K562 (cell line): ENCODE results near the gene FAM181B. TPM values are rescaled to one million over a fixed set of nuclear protein-coding genes. Genes with fewer than 3 reads are reported as not detected.
A peak's percentile ranks its signal among the peaks of the same experiment; 100 is the strongest.

Source experiments
- ARID2 ChIP-seq: fragments of 450-650 bp; IDR thresholded peaks from 2 replicates; pipeline ENCODE4 v1.6.1; 2017; ENCODE audit warnings: antibody characterized with exemption, mild to moderate bottlenecking
- C11orf30 ChIP-seq: fragments of 450-650 bp; IDR thresholded peaks from 2 replicates; pipeline ENCODE4 v1.6.1; 2016; ENCODE audit warnings: low read depth, mild to moderate bottlenecking
- CC2D1A ChIP-seq: fragments of 450-650 bp; IDR thresholded peaks from 2 replicates; pipeline ENCODE4 v1.6.1; 2017; ENCODE audit warnings: mild to moderate bottlenecking
- FIP1L1 ChIP-seq: fragments of 200-400 bp; formaldehyde crosslinking; IDR thresholded peaks from 2 replicates; pipeline ENCODE4 v1.6.1; 2018; ENCODE audit warnings: mild to moderate bottlenecking, low read depth, low read length; ENCODE audit not compliant: poor library complexity, severe bottlenecking
- HNRNPH1 ChIP-seq: fragments of 200-400 bp; formaldehyde crosslinking; optimal IDR thresholded peaks from 2 replicates; pipeline ENCODE3; 2017; ENCODE audit warnings: low read depth, mild to moderate bottlenecking, low read length, moderate library complexity
- HNRNPL ChIP-seq: fragments of 200-400 bp; formaldehyde crosslinking; IDR thresholded peaks from 2 replicates; pipeline ENCODE4 v1.6.1; 2017; ENCODE audit warnings: low read depth, mild to moderate bottlenecking, low read length
- MAFG ChIP-seq: fragments of 450-650 bp; conservative IDR thresholded peaks from 2 replicates; pipeline ENCODE4 v1.6.1; 2016; ENCODE audit warnings: missing genetic modification characterization, missing compliant biosample characterization
- NEUROD1 ChIP-seq: fragments of 150-350 bp; IDR thresholded peaks from 2 replicates; pipeline ENCODE4 v1.6.1; 2014; ENCODE audit warnings: borderline replicate concordance, low read length, low read depth; ENCODE audit not compliant: partially characterized antibody
- RFX5 ChIP-seq: IDR thresholded peaks from 2 replicates; pipeline ENCODE4 v1.6.1; 2011; ENCODE audit warnings: low read depth, mild to moderate bottlenecking, improper control_type of control experiment, low read length
- SMC3 ChIP-seq: conservative IDR thresholded peaks from 2 replicates; pipeline ENCODE4 v1.6.1; 2011; ENCODE audit warnings: low read depth, low read length, improper control_type of control experiment; ENCODE audit not compliant: insufficient read depth
- TOE1 ChIP-seq, 2 experiments: fragments of 450-650 bp in 1 of 2; sonication (generic) in 1 of 2; formaldehyde crosslinking in 1 of 2; IDR thresholded peaks; 2 replicates each; pipeline versions ENCODE4 v1.7.1 to v1.8.0; 2016 to 2022; ENCODE audit warnings: borderline replicate concordance in 2 of 2, mild to moderate bottlenecking in 2 of 2, antibody characterized with exemption in 1 of 2, inconsistent platforms in 1 of 2, low read depth in 1 of 2, missing genetic modification reagents in 1 of 2, moderate library complexity in 1 of 2
- ZFX ChIP-seq: sonication (generic); formaldehyde crosslinking; IDR thresholded peaks from 2 replicates; pipeline ENCODE4 v1.8.0; 2022; ENCODE audit warnings: mild to moderate bottlenecking, missing genetic modification reagents, moderate library complexity
- ZNF316 ChIP-seq: fragments of 450-650 bp; IDR thresholded peaks from 2 replicates; pipeline ENCODE4 v1.6.1; 2016
- polyA plus RNA-seq, 8 experiments: library from polyadenylated mRNA; depleted of rRNA in 4 of 8; stranded (reverse) in 5 of 8; unstranded in 3 of 8; fragments of >200 nt; fragmentation: Nextera tagmentation in 2 of 8; fragmentation: Illumina TruSeq in 1 of 8; extraction: Ambion mirVana in 2 of 8; extraction: Trizol in 1 of 8; gene quantifications; 2 replicates each; pipeline versions ENCODE4 v1.2.1 to v1.2.3, GENCODE V29; 2011 to 2014; ENCODE audit warnings: inconsistent platforms in 1 of 8, missing spikeins in 1 of 8
- total RNA-seq, 7 experiments: library from RNA; depleted of rRNA in 6 of 7; stranded (reverse); fragments of >200 nt in 6 of 7; fragmentation: Illumina TruSeq in 2 of 7; extraction: Trizol in 2 of 7; gene quantifications; 2 replicates each; pipeline versions ENCODE4 v1.2.1 to v1.2.3, GENCODE V29; 2011 to 2021; ENCODE audit warnings: low replicate concordance in 1 of 7
- TF ChIP-seq, protein P1 (sequence below), 3 experiments: IDR thresholded peaks in 2 of 3; conservative IDR thresholded peaks in 1 of 3; 2 replicates each; pipeline ENCODE4 v1.5.1; 2011 to 2012; ENCODE audit warnings: low read length in 3 of 3, mild to moderate bottlenecking in 3 of 3, control low read depth in 2 of 3, improper control_type of control experiment in 1 of 3, inconsistent platforms in 1 of 3, low read depth in 1 of 3, mixed read lengths in 1 of 3, moderate library complexity in 1 of 3; ENCODE audit not compliant: insufficient read depth in 2 of 3
- TF ChIP-seq, protein P2 (sequence below): fragments of 450-650 bp; formaldehyde crosslinking; IDR thresholded peaks from 2 replicates; pipeline ENCODE4 v1.4.0; 2022; ENCODE audit warnings: missing genetic modification characterization
- TF ChIP-seq, protein P3 (sequence below): sonication (generic); formaldehyde crosslinking; IDR thresholded peaks from 2 replicates; pipeline ENCODE4 v1.8.0; 2023; ENCODE audit warnings: mild to moderate bottlenecking, missing genetic modification reagents
- TF ChIP-seq, protein P4 (sequence below): sonication (generic); formaldehyde crosslinking; IDR thresholded peaks from 2 replicates; pipeline ENCODE4 v1.8.0; 2022; ENCODE audit warnings: mild to moderate bottlenecking, missing genetic modification reagents

Gene FAM181B
- total and polyA plus RNA-seq, 9 of the 15 experiments (the other 6 are each of a cell fraction or from before 2014, with no cell fraction given), result 0.01 TPM; not detected in 8

DNA sequence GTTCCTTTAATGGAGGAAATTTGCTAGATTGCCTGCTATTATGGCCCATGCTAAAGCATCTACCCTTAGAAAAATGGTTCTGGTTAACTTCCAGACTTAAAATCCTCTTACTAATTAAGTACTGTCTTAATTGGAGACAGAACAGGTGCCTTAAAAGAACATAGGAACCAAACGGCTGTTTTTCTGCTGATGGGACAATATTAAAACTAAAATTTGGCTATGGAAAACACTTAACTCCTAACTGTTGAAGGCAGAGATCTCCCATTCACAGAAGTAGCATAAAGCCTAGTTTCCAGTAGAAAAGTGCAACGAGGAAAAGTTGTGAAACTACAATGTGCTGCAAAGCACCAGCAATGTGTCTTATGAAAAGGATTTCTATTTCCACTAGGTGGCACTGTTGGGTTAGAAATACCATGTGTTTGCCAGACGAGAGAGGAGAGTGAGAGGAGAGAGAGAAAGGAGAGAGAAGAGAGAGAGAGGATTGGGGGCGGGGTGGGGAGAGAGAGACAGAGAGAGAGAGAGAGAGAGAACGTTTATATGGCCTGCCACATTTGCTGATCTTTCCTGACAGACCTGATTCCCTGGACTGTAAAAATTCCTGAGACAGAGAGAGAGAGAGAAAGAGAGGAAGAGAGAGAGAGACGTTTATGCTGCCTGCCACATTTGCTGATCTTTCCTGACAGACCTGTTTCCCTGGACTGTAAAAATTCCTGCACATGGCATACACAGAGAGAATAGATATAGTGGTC lies 51.5 kb downstream of the FAM181B start (continued):
- TF ChIP-seq, protein P1, sequence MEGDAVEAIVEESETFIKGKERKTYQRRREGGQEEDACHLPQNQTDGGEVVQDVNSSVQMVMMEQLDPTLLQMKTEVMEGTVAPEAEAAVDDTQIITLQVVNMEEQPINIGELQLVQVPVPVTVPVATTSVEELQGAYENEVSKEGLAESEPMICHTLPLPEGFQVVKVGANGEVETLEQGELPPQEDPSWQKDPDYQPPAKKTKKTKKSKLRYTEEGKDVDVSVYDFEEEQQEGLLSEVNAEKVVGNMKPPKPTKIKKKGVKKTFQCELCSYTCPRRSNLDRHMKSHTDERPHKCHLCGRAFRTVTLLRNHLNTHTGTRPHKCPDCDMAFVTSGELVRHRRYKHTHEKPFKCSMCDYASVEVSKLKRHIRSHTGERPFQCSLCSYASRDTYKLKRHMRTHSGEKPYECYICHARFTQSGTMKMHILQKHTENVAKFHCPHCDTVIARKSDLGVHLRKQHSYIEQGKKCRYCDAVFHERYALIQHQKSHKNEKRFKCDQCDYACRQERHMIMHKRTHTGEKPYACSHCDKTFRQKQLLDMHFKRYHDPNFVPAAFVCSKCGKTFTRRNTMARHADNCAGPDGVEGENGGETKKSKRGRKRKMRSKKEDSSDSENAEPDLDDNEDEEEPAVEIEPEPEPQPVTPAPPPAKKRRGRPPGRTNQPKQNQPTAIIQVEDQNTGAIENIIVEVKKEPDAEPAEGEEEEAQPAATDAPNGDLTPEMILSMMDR (IDR thresholded peaks at IDR 0.05 in 2 of 3, conservative IDR thresholded peaks at IDR 0.05 in 1 of 3; ENCODE audit: insufficient read depth in 2 of 3, low read depth in 1 of 3, low read length in 3 of 3), result peak; percentile 56 to 71 (median 59); a peak in 5 of 6 replicates
- TF ChIP-seq, protein P2, sequence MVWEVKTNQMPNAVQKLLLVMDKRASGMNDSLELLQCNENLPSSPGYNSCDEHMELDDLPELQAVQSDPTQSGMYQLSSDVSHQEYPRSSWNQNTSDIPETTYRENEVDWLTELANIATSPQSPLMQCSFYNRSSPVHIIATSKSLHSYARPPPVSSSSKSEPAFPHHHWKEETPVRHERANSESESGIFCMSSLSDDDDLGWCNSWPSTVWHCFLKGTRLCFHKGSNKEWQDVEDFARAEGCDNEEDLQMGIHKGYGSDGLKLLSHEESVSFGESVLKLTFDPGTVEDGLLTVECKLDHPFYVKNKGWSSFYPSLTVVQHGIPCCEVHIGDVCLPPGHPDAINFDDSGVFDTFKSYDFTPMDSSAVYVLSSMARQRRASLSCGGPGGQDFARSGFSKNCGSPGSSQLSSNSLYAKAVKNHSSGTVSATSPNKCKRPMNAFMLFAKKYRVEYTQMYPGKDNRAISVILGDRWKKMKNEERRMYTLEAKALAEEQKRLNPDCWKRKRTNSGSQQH (CRISPR knock-in tag), result no peak
- TF ChIP-seq C11orf30 (peak; percentile 62; the same call in 1 of the 2 replicates), ZNF316 (peak; percentile 76), ARID2 (0 out of 2 replicates have a peak, but pooled peaks have one; percentile 18), CC2D1A (0 out of 2 replicates have a peak, but pooled peaks have one; percentile 31), RFX5 (no peak), NEUROD1 (peak; percentile 23), HNRNPH1 (no peak), ZFX (CRISPR knock-in tag) (no peak), HNRNPL (no peak), FIP1L1 (no peak), MAFG (peak; percentile 56), TOE1 (IDR thresholded peaks at IDR 0.05; ENCODE audit: borderline replicate concordance) (0 out of 2 replicates have a peak, but pooled peaks have one; percentile 20), TOE1 (CRISPR knock-in tag; IDR thresholded peaks at IDR 0.05; ENCODE audit: borderline replicate concordance, low read depth) (no peak), SMC3 (peak; percentile 53; the same call in 1 of the 2 replicates)
- TF ChIP-seq, protein P3, sequence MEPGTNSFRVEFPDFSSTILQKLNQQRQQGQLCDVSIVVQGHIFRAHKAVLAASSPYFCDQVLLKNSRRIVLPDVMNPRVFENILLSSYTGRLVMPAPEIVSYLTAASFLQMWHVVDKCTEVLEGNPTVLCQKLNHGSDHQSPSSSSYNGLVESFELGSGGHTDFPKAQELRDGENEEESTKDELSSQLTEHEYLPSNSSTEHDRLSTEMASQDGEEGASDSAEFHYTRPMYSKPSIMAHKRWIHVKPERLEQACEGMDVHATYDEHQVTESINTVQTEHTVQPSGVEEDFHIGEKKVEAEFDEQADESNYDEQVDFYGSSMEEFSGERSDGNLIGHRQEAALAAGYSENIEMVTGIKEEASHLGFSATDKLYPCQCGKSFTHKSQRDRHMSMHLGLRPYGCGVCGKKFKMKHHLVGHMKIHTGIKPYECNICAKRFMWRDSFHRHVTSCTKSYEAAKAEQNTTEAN (CRISPR knock-in tag), result no peak
- TF ChIP-seq, protein P4, sequence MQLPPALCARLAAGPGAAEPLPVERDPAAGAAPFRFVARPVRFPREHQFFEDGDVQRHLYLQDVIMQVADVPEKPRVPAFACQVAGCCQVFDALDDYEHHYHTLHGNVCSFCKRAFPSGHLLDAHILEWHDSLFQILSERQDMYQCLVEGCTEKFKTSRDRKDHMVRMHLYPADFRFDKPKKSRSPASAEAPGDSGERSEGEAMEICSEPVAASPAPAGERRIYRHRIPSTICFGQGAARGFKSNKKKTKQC (CRISPR knock-in tag), result no peak
- TF ChIP-seq, all 486 proteins: peak for 13
